ENCODE measurements around the gene AVPI1. TPM values are rescaled to one million over a fixed set of nuclear protein-coding genes. Genes with fewer than 3 reads are reported as not detected.
"Not testable (repeated sequence)": the region's sequence is repeated elsewhere in the genome, so short reads cannot be mapped to it uniquely, and the experiment has no call there.

The AVPI1 gene
- total RNA-seq, 1 donor, result 8.9 TPM

DNA sequence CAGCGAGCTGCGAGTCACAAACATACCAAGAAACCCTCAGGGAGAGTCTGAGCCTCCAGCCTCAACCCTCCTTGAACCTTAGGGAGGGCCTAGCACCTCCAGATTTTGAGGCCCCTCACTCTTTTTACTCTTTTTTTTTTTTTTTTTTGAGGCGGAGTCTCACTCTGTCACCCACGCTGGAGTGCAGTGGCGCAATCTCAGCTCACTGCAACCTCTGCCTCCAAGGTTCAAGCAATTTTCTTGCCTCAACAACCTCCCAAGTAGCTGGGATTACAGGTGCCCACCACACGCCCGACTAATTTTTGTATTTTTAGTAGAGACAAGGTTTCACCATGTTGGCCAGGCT is 2.7 kb downstream of the AVPI1 start:
- not testable (repeated sequence) for DNase-seq (ENCODE audit: low read depth in 2 of 3, low spot score in 2 of 3)

DNA sequence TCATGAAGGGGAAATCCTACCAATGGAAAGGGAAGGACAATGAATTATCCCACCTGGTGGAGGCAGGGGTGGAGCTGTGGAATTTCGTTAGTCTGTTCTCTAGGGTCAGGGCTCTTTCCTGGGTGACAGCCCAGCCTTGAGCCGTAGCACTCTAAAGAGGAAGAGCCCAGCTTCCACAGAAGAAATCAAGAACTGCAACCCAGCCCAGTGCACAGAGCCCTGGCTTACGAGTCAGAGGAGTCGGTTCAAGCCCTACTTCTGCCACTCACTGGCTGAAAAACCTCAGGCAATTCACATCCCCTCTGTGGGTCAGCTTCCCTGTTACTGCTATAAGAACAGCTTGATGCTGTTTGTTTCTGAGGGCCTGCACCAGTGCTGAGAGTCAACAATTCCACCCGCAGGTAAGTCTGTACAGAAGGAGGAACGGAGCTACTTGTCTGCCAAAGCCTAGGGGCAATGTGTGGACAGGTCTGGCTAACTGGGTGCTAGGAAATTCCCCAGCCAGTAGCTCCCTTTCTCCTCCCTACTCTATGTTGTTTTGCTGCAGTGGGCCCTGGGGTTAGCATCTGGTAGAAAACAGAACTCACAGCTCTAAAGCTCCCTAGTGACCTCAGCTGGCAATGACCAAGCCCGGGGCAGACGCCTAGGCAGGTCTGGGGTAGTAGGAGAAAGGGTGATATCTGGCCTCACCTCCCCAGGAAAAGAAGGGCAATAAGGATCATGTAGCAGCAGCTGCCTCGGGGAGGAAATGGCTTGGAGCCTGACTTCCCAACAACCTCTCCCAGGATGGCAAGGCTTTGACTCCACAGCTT is 3.3 kb downstream of the AVPI1 start:
- DNase-seq (ENCODE audit: low read depth in 2 of 3, low spot score in 2 of 3), result no peak

DNA sequence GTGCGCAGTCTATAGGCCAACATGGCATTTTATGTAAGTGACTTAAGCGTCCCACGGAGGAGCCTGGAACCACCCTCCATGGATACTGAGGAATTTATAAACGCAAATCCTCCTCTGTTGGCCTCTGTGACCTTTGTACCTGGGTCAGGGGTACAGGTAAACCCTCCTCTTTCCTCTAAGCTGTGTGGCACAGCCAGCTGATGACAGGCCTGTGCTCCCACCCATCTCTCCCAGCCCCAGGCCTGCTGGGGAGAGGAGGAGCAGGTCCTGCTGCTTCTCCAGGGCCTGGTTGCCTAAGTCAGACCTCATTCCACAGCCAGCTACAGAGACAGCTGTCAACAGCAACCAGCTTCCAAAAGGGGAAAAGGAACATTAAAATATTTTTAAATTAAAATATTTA is 5.0 kb downstream of the AVPI1 start:
- no peak for DNase-seq (ENCODE audit: low read depth in 2 of 3, low spot score in 2 of 3)

DNA sequence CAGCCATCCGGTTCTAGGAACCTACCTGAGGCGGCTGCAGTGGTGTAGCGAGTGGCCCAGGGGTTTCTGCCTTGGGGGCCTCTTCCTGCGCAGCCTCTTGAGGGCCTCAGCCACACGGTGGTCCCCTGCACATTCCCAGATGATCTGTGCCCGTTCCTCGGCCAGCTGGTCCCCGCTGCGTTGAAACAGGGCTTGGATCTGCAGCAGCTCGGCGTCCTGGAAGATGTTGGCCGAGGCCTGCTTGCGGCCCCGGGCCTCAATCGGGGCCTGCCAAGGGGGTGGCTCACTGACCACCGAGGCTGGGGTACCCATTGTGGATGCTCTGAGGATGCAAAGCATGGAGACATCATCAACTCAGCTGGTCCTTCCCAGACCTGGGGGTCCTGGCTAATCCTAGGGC is 7.4 kb downstream of the AVPI1 start:
- DNase-seq (ENCODE audit: low read depth in 2 of 3, low spot score in 2 of 3), result no peak

DNA sequence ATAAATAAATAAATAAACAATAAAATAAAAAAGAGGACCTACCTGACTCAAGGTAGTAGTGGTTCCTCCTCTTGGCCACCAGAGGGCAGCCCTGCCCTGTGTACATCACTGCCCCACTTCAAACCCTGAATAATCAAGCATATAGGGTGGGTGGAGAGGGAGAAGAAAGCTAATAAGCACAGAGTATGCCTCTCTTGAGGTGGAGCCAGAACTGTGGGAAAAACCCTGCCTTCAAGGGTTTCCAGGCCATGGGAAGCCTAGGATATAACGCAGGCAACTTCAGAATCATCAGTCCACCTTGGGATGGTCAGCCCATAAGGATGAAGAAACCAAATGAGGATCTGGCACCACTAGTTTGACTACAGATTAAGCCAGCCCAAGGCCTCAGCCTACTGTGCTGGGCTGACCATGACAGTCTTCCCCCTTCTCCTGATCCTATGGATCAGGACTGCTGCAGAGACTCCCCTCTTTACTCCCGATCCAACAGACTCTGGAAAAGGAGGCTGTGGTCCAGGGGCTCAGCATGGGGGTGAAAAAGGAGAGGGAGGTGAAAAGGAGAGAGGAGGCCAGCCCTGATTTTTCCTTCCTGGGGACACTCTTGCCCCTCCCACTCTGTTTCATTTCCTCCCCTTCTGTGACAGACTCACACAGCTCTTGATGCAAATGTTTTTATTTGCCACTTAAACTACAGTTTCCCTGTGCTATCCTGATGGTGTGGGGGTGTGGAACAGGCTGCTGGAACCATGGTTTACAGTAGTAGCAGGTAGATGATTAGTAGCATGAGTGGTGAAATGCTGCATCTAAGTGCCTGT is 10.1 kb downstream of the AVPI1 start:
- DNase-seq (ENCODE audit: low read depth in 2 of 3, low spot score in 2 of 3), result peak; percentile 37 to 60 (median 57)

DNA sequence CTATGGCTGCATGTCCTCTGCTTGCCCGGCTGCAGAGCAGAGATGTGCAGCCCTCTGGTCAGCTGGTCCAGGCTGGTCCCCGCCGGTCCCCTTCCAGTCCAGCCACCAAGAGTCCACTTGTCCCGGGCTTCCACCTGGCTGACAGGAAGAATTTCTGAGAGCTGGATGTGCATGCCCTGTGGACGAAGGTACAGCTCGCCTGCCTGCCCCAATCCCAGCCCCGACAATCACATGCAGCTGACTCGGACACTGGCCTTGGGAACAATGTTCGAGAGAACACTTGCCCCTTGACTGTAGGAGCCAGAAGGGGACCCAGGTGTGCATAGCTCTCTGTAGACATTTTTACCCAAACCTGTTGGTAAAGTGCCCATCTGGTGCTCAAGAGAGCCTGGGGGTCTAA is 11.8 kb downstream of the AVPI1 start:
- no peak for DNase-seq (ENCODE audit: low read depth in 2 of 3, low spot score in 2 of 3)

DNA sequence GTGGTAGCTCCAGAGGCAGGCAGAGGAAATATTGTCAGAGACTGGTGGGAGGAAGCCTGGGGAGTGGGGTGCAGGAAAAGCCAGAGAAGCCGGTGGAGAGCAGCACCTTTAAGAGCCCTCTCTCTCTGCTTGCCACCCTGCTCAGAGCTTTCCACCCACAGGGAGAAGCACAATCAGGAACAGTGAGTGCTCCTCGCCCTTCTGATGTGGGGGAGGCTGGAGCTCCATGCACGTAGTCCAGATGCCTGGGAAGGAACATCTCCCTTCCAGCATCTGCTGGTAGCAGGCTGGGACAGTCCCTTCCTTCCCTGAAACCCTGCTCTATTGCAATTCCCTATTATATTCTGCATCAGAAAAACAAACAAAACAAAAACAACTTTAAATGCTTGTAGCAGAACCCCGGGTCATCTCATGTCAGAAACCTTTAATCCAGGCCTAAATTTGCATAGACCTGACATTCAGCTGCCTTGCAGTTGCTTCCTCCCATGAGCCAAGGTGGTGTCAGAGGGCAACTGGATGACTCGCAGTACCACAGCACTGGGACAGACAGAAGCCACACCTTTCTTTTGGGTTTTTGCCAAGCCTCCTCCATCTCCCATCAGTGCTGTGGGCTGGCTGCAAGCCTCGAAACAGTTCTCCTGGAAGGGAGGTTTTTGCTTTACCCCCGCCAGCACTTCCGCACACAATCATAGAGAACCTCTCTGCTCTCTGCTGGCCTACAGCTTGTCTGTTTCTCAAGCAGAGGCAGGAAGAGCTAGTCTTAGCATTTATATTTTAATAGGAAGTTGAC is 13.1 kb downstream of the AVPI1 start:
- no peak for DNase-seq (ENCODE audit: low read depth in 2 of 3, low spot score in 2 of 3)

DNA sequence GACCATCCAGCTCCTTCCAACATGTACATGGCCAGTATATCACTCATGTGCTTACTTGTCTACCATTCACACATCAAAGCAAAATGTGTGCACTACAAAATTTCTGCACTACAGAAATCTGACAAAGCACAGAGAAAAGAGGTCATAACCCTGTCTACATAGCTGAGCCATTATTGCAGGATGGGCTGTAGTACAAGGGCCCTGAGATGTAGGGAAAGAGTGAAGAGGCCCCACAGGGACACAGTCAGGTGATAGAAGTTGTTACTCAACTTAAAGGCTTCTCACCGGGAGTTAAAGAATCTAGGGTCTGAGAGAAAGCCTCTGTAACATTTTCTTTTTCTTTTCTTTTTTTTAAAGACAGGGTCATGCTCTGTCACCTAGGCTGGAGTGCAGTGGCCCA is 17.5 kb downstream of the AVPI1 start:
- DNase-seq (ENCODE audit: low read depth in 2 of 3, low spot score in 2 of 3), result no peak

DNA sequence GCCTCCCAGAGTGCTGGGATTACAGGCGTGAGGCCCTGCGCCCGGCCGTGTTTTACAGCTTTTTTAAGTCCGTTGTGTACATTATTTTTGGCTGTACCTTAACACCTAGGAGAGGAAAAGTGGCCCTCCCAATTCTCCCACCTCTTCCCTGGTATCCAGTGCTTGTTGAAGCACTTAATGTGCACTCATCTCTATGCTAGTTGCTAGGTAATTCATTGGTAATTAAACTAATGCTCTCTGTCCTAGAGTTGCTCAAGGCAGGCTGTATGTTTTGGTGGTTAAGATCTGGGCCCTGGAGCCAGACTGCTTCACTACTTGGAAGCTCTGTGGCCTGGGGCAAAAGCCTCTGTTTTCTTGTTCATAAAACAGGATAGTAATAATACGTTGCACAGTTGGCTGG is 19.6 kb downstream of the AVPI1 start:
- DNase-seq (ENCODE audit: low read depth in 2 of 3, low spot score in 2 of 3), result no peak

DNA sequence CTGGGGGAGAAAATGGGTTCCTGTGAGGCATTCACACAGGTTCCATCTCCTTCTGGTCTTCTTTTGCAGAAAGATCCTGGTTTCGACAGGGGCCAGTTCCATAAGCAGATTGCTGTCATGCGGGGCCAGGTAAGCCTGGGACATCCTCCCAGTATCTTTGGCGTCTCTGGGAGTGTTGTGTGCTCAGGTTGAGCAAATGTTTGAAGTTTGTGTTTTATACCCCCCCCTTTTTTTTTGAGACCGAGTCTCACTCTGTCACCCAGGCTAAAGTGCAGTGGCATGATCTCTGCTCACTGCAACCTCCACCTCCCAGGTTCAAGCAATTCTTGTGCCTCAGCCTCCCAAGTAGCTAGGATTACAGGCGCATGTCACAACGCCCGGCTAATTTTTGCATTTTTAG is 20.0 kb downstream of the AVPI1 start:
- no peak for DNase-seq (ENCODE audit: low read depth in 2 of 3, low spot score in 2 of 3)

DNA sequence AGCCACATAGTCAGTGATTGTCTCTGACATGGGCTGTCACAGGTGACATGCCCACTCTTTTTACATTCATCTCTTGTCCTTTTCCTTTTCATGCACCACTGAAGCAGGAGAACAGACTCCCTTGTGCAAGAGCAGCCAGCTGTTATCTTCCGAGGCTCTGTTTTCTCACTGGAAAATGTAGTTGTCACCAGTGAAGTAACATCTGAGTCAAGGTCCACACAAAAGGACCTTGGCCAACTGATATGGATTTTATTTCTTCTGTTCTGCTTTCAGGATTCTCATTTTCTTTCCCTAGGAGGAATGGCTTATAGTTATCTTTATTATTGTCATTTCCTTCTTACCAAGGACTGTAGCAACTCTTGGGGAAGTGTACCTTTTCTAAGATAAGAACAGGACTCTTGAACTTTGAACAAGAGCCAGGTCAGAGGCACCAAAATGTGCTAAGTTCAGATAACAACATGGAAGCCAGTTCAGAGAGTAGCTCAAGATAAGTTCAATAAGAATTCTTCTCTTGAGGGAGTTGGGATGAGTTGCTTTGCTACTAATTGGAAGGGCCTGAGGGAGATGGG is 22.7 kb downstream of the AVPI1 start:
- DNase-seq (ENCODE audit: low read depth in 2 of 3, low spot score in 2 of 3), result peak in 1 of 3 donors; percentile 40

DNA sequence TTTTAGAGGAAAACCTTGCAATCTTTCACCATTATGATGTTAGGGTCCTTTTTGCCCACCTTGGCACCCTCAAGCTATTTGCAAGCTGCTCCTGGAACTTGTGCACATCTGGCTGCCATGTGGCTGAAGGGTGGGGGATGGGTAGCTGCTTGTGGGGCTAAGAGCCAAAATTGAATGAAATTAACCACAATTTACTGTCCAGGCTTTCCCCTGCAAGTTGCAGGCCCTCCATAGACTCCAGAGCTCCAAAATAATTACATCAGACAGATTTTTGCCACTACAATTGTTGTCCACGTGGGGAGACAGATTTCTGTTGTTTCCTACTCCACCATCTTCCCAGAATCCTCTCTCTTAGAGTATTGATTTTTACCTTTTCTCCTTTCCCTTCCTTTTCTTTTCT is 27.5 kb downstream of the AVPI1 start:
- DNase-seq (ENCODE audit: low read depth in 2 of 3, low spot score in 2 of 3), result no peak

DNA sequence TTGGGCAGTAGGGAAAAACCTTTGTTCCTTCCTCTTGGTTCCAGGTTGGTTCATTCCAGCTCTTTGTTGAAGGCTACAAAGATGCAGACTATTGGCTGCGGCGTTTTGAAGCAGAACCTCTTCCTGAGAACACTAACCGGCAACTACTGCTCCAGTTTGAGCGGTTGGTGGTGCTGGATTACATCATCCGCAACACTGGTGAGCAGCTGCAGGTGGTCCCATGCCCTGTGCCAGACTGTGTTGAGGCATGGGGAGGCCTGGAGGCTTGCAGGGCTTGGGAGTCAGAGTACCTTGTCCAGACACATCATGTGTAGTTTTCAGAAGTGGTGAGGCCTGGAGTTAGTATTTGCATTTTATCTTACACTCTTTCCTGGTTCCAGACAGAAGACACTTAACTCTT is 30.3 kb downstream of the AVPI1 start:
- DNase-seq (ENCODE audit: low read depth in 2 of 3, low spot score in 2 of 3), result no peak

DNA sequence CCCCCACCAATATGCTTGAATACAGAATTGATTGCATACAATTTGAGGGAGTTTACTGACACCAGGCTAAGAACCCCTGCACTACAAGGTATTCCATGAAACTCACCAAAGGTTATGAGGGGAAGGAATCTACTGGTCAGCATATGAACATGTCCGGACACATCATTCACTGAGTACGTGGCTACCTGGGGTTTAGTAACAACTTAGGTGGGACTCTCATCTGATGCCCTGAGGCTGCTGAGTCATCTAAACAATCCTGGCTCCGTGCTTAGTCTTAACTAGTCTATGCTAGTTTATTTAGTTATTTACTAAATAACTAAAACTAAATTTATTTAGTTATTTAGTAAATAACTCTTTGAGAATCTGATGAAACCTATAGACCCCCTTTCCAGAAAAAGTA is 35.3 kb downstream of the AVPI1 start:
- no peak for DNase-seq (ENCODE audit: low read depth in 2 of 3, low spot score in 2 of 3)

DNA sequence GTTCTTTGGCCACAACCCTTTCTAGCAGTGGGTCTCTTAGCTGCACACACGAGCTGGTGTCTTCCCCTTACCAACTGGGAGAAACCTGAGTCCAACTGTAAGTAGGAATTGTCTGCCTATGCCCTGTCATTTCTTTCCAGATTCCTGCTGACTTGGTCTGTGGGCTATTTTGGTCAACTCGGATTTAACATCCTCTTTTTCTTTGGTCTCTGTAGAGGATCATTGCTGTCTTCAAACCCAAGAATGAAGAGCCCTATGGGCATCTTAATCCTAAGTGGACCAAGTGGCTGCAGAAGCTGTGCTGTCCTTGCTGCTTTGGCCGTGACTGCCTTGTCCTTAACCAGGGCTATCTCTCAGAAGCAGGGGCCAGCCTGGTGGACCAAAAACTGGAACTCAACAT is 36.3 kb downstream of the AVPI1 start:
- DNase-seq (ENCODE audit: low read depth in 2 of 3, low spot score in 2 of 3), result no peak

DNA sequence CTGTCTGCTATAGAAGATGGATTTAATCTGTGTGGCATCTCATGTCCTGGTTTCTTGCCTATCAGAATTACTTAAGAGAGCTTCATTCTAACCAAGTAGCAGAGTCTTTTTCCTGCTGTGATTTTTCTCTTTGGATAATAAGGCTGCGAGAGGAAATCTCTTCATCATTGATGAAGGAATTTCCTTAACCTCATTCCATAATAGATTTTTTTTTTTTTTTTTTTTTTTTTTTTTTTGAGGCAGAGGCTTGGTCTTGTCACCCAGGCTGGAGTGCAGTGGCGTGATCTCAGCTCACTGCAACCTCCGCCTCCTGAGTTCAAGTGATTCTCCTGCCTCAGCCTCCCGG is 37.7 kb downstream of the AVPI1 start:
- not testable (repeated sequence) for DNase-seq (ENCODE audit: low read depth in 2 of 3, low spot score in 2 of 3)

DNA sequence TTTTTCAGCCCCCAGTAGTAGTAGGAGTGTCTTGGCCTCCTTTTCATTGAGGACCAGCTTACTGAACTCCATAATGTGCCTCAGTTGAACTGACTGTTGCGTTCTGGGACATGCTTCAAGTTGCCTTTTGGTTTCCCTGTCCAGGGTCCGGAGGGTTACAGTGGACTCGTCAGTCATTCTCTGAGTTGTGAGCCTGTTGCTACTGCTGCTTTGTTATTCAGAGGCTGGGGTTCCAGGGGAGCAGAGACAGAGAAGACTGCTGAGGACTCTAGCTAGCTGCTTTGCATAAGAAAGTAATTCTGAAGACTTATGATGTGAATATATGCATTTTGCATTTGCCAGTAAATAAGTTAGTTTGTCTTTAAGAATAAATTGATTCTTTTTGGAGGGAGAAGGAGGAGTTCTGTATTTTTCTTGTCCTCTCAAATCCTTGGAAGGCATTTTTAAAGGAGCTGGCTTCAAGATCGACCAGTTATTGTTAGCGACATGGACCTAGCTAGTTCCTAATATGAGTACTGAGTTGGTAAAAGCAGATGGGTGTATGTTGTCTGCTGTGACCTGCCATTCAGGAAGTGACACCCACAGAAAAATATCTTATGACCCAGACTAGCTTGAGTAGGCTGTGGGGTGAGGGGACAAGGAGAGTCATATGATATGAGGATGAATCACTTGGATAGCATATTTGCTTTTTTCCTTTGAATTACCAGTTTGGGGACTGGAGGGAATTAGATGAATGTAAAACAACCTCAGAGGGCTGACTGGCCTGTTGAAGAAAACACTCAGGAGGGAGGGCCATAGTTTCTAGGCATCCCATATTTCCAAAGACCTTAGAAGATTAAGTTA is 38.3 kb downstream of the AVPI1 start:
- peak in 2 of 3 donors; percentile 33 to 46 for DNase-seq (ENCODE audit: low read depth in 2 of 3, low spot score in 2 of 3)

DNA sequence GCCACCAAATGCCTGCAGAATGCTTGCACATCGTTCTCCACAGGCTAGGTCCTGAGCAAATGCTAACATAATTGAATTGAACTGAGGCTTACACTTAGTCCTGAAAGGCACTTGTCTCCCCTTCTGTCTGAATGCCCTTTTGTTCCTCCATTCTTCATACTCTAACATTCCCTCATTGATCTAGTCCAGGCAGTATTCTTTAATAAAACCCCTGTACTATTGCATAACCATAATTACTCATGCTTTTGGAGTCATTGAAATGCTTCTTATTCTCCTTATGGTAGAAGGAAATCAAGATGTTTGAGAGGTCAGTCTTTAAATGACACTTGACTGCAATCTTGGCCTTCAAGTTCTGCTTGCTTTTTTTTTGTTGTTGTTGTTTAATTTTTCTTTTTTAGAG is 39.5 kb downstream of the AVPI1 start:
- no peak for DNase-seq (ENCODE audit: low read depth in 2 of 3, low spot score in 2 of 3)

DNA sequence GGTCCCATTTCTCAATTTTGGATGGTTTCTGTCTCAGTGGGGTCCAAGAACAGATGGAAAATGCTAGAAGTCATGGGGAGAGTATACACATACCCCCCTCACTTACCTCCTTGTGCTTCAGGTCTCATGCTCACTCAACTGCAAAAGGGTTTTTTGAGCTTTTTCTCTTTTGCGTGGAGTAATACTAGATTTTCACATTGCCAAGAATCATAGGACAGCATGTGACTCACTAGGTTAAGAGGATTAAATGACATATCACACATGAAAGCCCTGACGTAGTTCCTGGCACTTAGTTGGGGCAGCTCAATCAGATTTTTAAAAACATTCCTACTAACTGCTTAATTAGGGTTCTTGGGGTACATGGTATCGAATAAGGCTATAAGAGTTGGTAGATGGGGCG is 42.1 kb downstream of the AVPI1 start:
- DNase-seq (ENCODE audit: low read depth in 2 of 3, low spot score in 2 of 3), result no peak

DNA sequence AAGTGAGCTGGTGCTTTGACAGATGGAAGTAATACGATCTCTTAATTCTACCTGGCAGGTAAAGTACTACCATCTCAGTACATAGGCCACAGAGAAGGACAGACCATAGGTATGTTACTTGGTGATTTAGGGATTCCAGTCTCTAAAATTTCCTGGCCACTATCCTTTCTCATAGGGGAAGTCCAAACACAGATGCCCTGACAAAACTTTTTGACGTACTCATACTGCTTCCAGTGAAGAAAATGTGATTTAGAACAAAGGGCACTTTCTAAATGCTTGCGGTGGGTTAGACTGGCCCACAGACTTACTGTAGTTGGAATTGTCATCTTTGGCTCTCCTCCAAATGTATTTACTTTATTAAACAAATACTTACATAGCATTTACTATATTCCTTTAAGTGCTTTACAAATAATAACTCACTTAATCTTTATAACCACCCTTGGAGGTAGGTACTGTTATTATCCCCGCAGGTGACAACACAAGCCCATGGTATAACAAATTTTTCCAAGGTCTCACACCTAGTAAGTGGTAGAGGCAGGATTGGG is 43.5 kb downstream of the AVPI1 start:
- no peak for DNase-seq (ENCODE audit: low read depth in 2 of 3, low spot score in 2 of 3)

Measured in hematopoietic multipotent progenitor cell (in vitro differentiated cells).